ENCODE measurements around the gene GLP1R. TPM values are rescaled to one million over a fixed set of nuclear protein-coding genes. Genes with fewer than 3 reads are reported as not detected.
A peak's percentile ranks its signal among the peaks of the same experiment; 100 is the strongest.

Gene GLP1R
- total and polyA plus RNA-seq, 2 of the 13 experiments (the other 11 are each of a cell fraction or from before 2014, with no cell fraction given) = not detected

DNA sequence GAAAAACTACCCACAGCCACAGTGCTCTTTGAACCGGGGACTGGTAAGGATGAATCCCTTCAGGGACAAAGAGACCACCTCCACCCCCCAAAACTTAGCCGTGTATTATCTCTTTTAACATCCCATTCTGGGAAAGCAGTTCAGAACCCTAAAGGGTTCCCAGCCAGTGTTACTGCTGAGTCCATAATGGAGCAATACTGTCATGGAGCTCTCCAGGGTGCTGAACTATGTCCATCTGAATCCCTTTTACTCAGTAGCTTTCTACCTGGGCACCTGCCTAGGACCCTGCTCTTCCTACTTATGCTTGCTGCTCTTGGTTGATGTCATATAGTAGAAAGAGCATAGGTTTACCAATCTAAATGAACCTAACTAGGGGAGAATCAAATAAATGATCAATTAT, 88.7 kb downstream of the GLP1R start (continued):
- TF ChIP-seq, protein P1, sequence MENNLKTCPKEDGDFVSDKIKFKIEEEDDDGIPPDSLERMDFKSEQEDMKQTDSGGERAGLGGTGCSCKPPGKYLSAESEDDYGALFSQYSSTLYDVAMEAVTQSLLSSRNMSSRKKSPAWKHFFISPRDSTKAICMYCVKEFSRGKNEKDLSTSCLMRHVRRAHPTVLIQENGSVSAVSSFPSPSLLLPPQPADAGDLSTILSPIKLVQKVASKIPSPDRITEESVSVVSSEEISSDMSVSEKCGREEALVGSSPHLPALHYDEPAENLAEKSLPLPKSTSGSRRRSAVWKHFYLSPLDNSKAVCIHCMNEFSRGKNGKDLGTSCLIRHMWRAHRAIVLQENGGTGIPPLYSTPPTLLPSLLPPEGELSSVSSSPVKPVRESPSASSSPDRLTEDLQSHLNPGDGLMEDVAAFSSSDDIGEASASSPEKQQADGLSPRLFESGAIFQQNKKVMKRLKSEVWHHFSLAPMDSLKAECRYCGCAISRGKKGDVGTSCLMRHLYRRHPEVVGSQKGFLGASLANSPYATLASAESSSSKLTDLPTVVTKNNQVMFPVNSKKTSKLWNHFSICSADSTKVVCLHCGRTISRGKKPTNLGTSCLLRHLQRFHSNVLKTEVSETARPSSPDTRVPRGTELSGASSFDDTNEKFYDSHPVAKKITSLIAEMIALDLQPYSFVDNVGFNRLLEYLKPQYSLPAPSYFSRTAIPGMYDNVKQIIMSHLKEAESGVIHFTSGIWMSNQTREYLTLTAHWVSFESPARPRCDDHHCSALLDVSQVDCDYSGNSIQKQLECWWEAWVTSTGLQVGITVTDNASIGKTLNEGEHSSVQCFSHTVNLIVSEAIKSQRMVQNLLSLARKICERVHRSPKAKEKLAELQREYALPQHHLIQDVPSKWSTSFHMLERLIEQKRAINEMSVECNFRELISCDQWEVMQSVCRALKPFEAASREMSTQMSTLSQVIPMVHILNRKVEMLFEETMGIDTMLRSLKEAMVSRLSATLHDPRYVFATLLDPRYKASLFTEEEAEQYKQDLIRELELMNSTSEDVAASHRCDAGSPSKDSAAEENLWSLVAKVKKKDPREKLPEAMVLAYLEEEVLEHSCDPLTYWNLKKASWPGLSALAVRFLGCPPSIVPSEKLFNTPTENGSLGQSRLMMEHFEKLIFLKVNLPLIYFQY (CRISPR knock-in tag; IDR thresholded peaks at IDR 0.05; ENCODE audit: borderline replicate concordance) = peak; percentile 60; the same call in 1 of the 2 replicates
- TF ChIP-seq ZFP36L1 (CRISPR knock-in tag; IDR thresholded peaks at IDR 0.05) = no peak
- TF ChIP-seq ZNF232 (CRISPR knock-in tag; IDR thresholded peaks at IDR 0.05; ENCODE audit: borderline replicate concordance) = peak; percentile 64; the same call in 1 of the 2 replicates
- TF ChIP-seq, protein P2, sequence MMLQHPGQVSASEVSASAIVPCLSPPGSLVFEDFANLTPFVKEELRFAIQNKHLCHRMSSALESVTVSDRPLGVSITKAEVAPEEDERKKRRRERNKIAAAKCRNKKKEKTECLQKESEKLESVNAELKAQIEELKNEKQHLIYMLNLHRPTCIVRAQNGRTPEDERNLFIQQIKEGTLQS (CRISPR knock-in tag; IDR thresholded peaks at IDR 0.05) = no peak
- TF ChIP-seq GPN1 (CRISPR knock-in tag; IDR thresholded peaks at IDR 0.05; ENCODE audit: borderline replicate concordance) = no peak
- no peak for TF ChIP-seq FOXM1 (CRISPR knock-in tag; IDR thresholded peaks at IDR 0.05)
- TF ChIP-seq NR2C2 (CRISPR knock-in tag; IDR thresholded peaks at IDR 0.05; ENCODE audit: borderline replicate concordance) = no peak
- no peak for TF ChIP-seq ZNF678 (CRISPR knock-in tag; IDR thresholded peaks at IDR 0.05)
- TF ChIP-seq NFE2 (CRISPR knock-in tag; IDR thresholded peaks at IDR 0.05) = no peak
- 0 out of 2 replicates have a peak, but pooled peaks have one; percentile 36 for TF ChIP-seq MEF2D (CRISPR knock-in tag; IDR thresholded peaks at IDR 0.05)
- TF ChIP-seq MTF1 (CRISPR knock-in tag; IDR thresholded peaks at IDR 0.05) = peak; percentile 84; the same call in 1 of the 2 replicates
- TF ChIP-seq, protein P3, sequence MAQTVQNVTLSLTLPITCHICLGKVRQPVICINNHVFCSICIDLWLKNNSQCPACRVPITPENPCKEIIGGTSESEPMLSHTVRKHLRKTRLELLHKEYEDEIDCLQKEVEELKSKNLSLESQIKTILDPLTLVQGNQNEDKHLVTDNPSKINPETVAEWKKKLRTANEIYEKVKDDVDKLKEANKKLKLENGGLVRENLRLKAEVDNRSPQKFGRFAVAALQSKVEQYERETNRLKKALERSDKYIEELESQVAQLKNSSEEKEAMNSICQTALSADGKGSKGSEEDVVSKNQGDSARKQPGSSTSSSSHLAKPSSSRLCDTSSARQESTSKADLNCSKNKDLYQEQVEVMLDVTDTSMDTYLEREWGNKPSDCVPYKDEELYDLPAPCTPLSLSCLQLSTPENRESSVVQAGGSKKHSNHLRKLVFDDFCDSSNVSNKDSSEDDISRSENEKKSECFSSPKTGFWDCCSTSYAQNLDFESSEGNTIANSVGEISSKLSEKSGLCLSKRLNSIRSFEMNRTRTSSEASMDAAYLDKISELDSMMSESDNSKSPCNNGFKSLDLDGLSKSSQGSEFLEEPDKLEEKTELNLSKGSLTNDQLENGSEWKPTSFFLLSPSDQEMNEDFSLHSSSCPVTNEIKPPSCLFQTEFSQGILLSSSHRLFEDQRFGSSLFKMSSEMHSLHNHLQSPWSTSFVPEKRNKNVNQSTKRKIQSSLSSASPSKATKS (CRISPR knock-in tag; IDR thresholded peaks at IDR 0.05) = no peak
- TF ChIP-seq, protein P4, sequence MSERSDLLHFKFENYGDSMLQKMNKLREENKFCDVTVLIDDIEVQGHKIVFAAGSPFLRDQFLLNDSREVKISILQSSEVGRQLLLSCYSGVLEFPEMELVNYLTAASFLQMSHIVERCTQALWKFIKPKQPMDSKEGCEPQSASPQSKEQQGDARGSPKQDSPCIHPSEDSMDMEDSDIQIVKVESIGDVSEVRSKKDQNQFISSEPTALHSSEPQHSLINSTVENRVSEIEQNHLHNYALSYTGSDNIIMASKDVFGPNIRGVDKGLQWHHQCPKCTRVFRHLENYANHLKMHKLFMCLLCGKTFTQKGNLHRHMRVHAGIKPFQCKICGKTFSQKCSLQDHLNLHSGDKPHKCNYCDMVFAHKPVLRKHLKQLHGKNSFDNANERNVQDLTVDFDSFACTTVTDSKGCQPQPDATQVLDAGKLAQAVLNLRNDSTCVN (CRISPR knock-in tag; IDR thresholded peaks at IDR 0.05; ENCODE audit: borderline replicate concordance) = 0 out of 2 replicates have a peak, but pooled peaks have one; percentile 39
- 0 out of 2 replicates have a peak, but pooled peaks have one; percentile 75 for TF ChIP-seq STAT5B (CRISPR knock-in tag; IDR thresholded peaks at IDR 0.05)
- TF ChIP-seq, protein P5, sequence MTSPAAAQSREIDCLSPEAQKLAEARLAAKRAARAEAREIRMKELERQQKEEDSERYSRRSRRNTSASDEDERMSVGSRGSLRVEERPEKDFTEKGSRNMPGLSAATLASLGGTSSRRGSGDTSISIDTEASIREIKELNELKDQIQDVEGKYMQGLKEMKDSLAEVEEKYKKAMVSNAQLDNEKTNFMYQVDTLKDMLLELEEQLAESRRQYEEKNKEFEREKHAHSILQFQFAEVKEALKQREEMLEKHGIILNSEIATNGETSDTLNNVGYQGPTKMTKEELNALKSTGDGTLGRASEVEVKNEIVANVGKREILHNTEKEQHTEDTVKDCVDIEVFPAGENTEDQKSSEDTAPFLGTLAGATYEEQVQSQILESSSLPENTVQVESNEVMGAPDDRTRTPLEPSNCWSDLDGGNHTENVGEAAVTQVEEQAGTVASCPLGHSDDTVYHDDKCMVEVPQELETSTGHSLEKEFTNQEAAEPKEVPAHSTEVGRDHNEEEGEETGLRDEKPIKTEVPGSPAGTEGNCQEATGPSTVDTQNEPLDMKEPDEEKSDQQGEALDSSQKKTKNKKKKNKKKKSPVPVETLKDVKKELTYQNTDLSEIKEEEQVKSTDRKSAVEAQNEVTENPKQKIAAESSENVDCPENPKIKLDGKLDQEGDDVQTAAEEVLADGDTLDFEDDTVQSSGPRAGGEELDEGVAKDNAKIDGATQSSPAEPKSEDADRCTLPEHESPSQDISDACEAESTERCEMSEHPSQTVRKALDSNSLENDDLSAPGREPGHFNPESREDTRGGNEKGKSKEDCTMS (CRISPR knock-in tag; conservative IDR thresholded peaks at IDR 0.05) = 0 out of 2 replicates have a peak, but pooled peaks have one; percentile 78
- TF ChIP-seq KLF11 (CRISPR knock-in tag; IDR thresholded peaks at IDR 0.05) = peak; percentile 84; the same call in 1 of the 2 replicates
- no peak for TF ChIP-seq RBM22 (optimal IDR thresholded peaks at IDR 0.05; ENCODE audit: low read length)
- TF ChIP-seq ZNF260 (CRISPR knock-in tag; IDR thresholded peaks at IDR 0.05; ENCODE audit: borderline replicate concordance, low read depth) = no peak
- TF ChIP-seq, protein P6, sequence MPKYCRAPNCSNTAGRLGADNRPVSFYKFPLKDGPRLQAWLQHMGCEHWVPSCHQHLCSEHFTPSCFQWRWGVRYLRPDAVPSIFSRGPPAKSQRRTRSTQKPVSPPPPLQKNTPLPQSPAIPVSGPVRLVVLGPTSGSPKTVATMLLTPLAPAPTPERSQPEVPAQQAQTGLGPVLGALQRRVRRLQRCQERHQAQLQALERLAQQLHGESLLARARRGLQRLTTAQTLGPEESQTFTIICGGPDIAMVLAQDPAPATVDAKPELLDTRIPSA (CRISPR knock-in tag; IDR thresholded peaks at IDR 0.05; ENCODE audit: borderline replicate concordance) = no peak
